ENCODE data around the gene PTPRK.

- TF ChIP-seq POLR2A (IDR thresholded peaks at IDR 0.05) (no peak), CTCF (IDR thresholded peaks at IDR 0.05) (no peak)
Measured at GRCh38 chr6:128388380-128388779, 132.0 kb downstream of the PTPRK start.
